LNCAP (cell line): Measurements from ENCODE around the gene COL6A5.
A peak's percentile ranks its signal among the peaks of the same experiment; 100 is the strongest.

Source experiments
- TF ChIP-seq, protein P1 (sequence below): fragments of 450-650 bp; IDR thresholded peaks from 2 replicates; pipeline ENCODE4 v1.5.1; 2017; ENCODE audit warnings: mild to moderate bottlenecking

Gene COL6A5

DNA sequence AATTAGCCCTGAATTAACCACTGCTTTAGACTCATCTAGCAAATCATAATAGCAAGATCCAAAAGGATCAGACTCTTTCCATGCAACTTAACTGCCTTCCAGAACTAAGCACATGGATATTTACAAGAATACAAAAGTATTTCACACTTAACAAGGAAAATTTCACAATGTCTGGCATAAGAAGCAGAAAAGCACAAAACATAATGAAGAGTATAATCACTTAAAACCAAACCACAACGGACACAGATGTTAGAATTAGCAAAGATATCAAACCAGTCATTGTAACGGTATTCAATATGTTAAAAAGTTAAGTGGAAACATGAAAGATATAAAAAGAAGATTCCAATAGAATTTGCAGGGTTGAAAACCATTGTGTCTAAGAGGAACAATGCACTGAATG, 120.0 kb downstream of the COL6A5 start:
- TF ChIP-seq, protein P1, sequence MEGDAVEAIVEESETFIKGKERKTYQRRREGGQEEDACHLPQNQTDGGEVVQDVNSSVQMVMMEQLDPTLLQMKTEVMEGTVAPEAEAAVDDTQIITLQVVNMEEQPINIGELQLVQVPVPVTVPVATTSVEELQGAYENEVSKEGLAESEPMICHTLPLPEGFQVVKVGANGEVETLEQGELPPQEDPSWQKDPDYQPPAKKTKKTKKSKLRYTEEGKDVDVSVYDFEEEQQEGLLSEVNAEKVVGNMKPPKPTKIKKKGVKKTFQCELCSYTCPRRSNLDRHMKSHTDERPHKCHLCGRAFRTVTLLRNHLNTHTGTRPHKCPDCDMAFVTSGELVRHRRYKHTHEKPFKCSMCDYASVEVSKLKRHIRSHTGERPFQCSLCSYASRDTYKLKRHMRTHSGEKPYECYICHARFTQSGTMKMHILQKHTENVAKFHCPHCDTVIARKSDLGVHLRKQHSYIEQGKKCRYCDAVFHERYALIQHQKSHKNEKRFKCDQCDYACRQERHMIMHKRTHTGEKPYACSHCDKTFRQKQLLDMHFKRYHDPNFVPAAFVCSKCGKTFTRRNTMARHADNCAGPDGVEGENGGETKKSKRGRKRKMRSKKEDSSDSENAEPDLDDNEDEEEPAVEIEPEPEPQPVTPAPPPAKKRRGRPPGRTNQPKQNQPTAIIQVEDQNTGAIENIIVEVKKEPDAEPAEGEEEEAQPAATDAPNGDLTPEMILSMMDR, result no peak

- TF ChIP-seq, protein P1, result no peak
Observed at GRCh38 chr3:130468311-130468710, 122.8 kb downstream of the COL6A5 start.

- TF ChIP-seq, protein P1, result no peak
Observed at GRCh38 chr3:130470126-130470525, 124.7 kb downstream of the COL6A5 start.

DNA sequence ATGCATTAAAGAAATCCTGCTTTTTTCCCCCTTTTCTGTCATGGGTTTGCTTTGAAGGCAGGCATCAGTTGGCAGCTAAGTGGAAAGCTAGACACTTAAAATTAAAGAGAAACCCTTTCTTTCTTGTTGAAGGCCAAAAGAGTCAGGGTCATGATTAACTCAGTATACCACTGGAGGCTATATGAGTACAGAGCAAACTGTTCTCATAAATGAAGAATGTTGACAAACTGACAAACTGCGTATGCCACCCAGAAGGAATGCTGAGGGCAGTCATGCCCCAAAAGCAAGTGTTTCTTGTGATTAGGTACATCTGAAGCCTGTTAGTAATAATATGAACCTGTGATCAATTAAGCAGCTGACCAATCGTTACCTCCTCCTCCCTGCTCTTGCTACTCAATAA, 127.9 kb downstream of the COL6A5 start:
- TF ChIP-seq, protein P1, result no peak

DNA sequence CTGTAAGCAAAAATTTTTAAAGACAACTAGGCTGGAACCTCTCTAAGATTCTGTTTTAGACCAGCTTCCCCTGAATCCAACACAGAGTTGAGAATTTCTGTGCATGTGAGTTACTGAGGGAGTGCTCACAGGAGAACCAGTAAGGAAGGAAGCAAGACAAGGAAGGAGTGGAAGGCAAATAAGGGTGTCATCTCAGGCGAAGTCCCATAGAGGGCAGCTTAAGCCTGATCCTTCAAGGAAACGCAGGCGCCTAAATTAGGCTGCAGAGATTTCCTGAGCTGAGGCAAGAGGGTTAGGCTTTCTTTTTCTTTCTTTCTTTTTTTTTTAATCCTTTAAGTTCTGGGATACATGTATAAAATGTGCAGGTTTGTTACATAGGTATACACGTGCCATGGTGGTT, 135.3 kb downstream of the COL6A5 start:
- TF ChIP-seq, protein P1, result peak; percentile 51; the same call in 1 of the 2 replicates

DNA sequence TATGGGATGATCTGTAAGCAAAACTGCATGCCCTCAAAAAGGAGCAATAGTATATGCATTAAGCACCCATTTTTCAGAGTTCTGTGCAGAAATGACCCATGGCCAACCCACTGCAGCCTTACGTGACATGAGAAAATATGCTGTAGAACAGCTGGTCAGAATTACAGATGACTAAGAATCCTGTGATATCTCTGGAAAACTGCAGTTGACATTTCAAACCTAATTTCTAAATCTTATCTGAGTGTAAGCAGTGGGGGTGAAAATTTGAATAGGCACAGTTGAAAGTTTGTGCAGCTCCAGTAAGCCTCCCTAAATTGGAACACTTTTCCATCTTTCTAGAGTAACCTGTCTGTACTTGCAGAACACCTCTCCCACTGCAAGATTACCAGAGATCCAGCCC, 142.8 kb downstream of the COL6A5 start:
- TF ChIP-seq, protein P1, result no peak

DNA sequence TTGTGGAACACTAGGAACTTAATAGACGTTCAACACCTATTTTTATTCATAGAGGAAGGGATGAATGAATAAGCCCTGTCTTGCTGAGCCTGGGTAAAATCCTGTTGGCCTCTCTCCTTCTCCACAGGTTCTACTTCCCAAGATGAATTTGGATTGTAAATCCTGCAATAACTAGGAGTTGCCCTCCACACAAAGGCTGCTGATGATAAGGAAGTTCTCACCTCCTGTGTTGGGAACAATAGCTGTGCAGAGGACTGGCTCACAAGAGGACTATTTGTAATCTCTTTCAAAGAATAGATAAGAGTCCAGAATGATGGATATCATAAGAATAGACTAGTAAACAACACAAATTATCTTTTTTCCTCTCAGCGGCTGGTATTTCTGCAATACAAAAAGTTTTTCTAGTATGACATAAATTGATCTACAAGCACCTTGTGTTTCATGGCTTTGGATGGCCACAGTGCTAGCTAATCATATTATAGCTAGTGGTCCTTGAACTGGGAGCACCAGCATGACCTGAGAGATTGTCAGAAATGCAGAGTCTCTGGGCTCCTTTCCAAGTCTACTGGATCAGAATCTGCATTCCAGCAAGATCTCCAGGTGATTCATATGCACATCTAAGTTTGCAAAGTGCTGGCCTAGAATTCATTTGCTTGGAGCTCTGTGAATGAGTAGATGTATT, 143.4 kb downstream of the COL6A5 start:
- TF ChIP-seq, protein P1, result no peak

DNA sequence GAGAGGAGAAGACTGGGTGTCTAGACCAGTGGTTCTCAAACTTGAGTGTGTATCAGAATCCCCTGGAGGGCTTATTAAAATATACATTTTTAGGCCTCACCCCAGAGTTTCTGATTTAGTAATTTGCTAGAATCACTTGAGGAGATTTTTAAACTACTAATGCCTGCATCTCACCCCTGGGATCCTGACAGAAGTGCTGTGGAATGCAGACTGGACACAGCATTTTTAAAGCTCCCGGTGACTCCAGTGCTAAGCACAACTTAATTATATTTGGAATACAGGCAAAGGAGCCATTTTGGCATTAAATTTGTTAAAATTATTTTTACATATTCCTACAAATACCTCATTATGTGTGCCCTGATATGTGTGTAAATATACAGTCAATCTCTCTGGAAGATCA, 144.8 kb downstream of the COL6A5 start:
- TF ChIP-seq, protein P1, result no peak
